Mesenchymal stem cell (in vitro differentiated cells and primary cell): ENCODE results near the gene CAPN11.

Experiments
- DNase-seq: peaks from one replicate; pipeline ENCODE4 v3.0.0-alpha.2; 2013
- H2AFZ ChIP-seq: one replicate; pipeline ENCODE4 v1.6.1; 2013; ENCODE audit warnings: low read depth, mild to moderate bottlenecking, control low read depth, inconsistent platforms, low read length, moderate library complexity
- H2AK5ac ChIP-seq: 2 replicates; pipeline ENCODE4 v1.6.1; 2013; ENCODE audit warnings: low read length, moderate library complexity, mild to moderate bottlenecking, inconsistent platforms; ENCODE audit not compliant: severe bottlenecking
- H2BK120ac ChIP-seq: one replicate; pipeline ENCODE4 v1.6.1; 2013; ENCODE audit warnings: low read depth, mild to moderate bottlenecking, inconsistent platforms, low read length, moderate library complexity
- H2BK12ac ChIP-seq, 2 experiments: one replicate each; pipeline ENCODE4 v1.6.1; 2013; ENCODE audit warnings: inconsistent platforms in 2 of 2, low read length in 2 of 2, mild to moderate bottlenecking in 2 of 2, moderate library complexity in 2 of 2, control low read depth in 1 of 2
- H2BK15ac ChIP-seq: one replicate; pipeline ENCODE4 v1.6.1; 2013; ENCODE audit warnings: mild to moderate bottlenecking, low read depth, inconsistent platforms; ENCODE audit not compliant: poor library complexity, severe bottlenecking
- H2BK5ac ChIP-seq: 2 replicates; pipeline ENCODE4 v1.6.1; 2013; ENCODE audit warnings: low read depth, mild to moderate bottlenecking, low read length, control low read depth, inconsistent platforms; ENCODE audit not compliant: poor library complexity, severe bottlenecking
- H3K14ac ChIP-seq, 2 experiments: one replicate each; pipeline ENCODE4 v1.6.1; 2013; ENCODE audit warnings: inconsistent platforms in 2 of 2, low read length in 2 of 2, control low read depth in 1 of 2, mild to moderate bottlenecking in 1 of 2, moderate library complexity in 1 of 2
- H3K18ac ChIP-seq, 2 experiments: one replicate each; pipeline ENCODE4 v1.6.1; 2013; ENCODE audit warnings: inconsistent platforms in 2 of 2, low read length in 2 of 2, control low read depth in 1 of 2, low read depth in 1 of 2, mild to moderate bottlenecking in 1 of 2
- H3K23ac ChIP-seq, 2 experiments: one replicate each; pipeline ENCODE4 v1.6.1; 2013; ENCODE audit warnings: inconsistent platforms in 2 of 2, low read length in 2 of 2, mild to moderate bottlenecking in 2 of 2, moderate library complexity in 2 of 2, control low read depth in 1 of 2
- H3K27ac ChIP-seq: 2 replicates; pipeline ENCODE4 v1.5.1; 2013; ENCODE audit warnings: mild to moderate bottlenecking, moderate library complexity, low read length, control low read depth, inconsistent platforms; ENCODE audit not compliant: poor library complexity, severe bottlenecking
- H3K27me3 ChIP-seq, 2 experiments: 2 replicates each; pipeline versions ENCODE4 v1.6.1 to v1.7.0; 2013; ENCODE audit warnings: low read length in 2 of 2, mild to moderate bottlenecking in 2 of 2, moderate library complexity in 2 of 2, control low read depth in 1 of 2, inconsistent platforms in 1 of 2; ENCODE audit not compliant: control insufficient read depth in 1 of 2, insufficient read depth in 1 of 2
- H3K36me3 ChIP-seq, 2 experiments: 2 replicates each; pipeline versions ENCODE4 v1.6.1 to v1.7.0; 2013; ENCODE audit warnings: low read length in 2 of 2, control low read depth in 1 of 2, inconsistent platforms in 1 of 2, low read depth in 1 of 2, mild to moderate bottlenecking in 1 of 2; ENCODE audit not compliant: insufficient read depth in 2 of 2, control insufficient read depth in 1 of 2
- H3K4ac ChIP-seq, 2 experiments: one replicate each; pipeline ENCODE4 v1.6.1; 2013; ENCODE audit warnings: inconsistent platforms in 2 of 2, low read length in 2 of 2, mild to moderate bottlenecking in 2 of 2, moderate library complexity in 2 of 2, control low read depth in 1 of 2, low read depth in 1 of 2
- H3K4me1 ChIP-seq: 2 replicates; pipeline ENCODE4 v1.6.1; 2013; ENCODE audit warnings: low read depth, low read length, control low read depth; ENCODE audit not compliant: control insufficient read depth, insufficient read depth
- H3K4me2 ChIP-seq: 2 replicates; pipeline ENCODE4 v1.6.1; 2013; ENCODE audit warnings: low read length, mild to moderate bottlenecking, inconsistent platforms; ENCODE audit not compliant: poor library complexity, severe bottlenecking
- H3K4me3 ChIP-seq, 2 experiments: 2 replicates each; pipeline versions ENCODE4 v1.5.1 to v1.7.0; 2013; ENCODE audit warnings: low read length in 2 of 2, mild to moderate bottlenecking in 2 of 2, control low read depth in 1 of 2, low read depth in 1 of 2; ENCODE audit not compliant: insufficient read depth in 1 of 2
- H3K79me1 ChIP-seq: replicated peaks from 2 replicates; pipeline ENCODE4 v1.6.1; 2013; ENCODE audit warnings: mild to moderate bottlenecking, control low read depth, low read length, inconsistent platforms; ENCODE audit not compliant: poor library complexity, severe bottlenecking
- H3K9ac ChIP-seq: 2 replicates; pipeline ENCODE4 v1.7.0; 2013; ENCODE audit warnings: mild to moderate bottlenecking, low read length, moderate library complexity
- H3K9me3 ChIP-seq: 2 replicates; pipeline ENCODE4 v1.7.0; 2013; ENCODE audit warnings: mild to moderate bottlenecking, low read length; ENCODE audit not compliant: control insufficient read depth
- H4K8ac ChIP-seq: one replicate; pipeline ENCODE4 v1.6.1; 2013; ENCODE audit warnings: inconsistent platforms, mild to moderate bottlenecking, low read length, moderate library complexity
- H4K91ac ChIP-seq: one replicate; pipeline ENCODE4 v1.6.1; 2013; ENCODE audit warnings: mild to moderate bottlenecking, low read length, inconsistent platforms
- WGBS: methylation state at CpG from one replicate; pipeline ENCODE4 v1.1.7; 2013; ENCODE audit warnings: mixed read lengths; 5-methylcytosine and 5-hydroxymethylcytosine counted together

CAPN11 gene

DNA sequence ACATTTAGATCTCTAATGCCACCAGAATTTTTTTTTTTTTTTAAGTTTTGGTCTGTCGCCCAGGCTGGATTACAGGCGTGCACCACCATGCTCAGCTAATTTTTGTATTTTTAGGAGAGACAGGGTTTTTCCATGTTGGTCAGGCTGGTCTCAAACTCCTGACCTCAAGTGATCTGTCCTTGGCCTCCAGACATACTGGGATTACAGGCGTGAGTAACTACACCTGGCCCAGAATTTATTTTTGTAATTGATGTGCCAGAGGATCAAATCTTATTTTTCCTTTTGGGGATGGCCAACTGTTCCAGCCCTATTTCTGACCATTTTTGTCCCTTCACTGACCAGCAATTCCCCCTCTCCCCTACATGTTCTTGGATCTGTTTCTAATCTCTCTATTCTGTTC, 40.1 kb downstream of the CAPN11 start:
- Histone ChIP-seq H4K8ac (no peak overlapping the region), H3K9ac (no peak overlapping the region), H3K4ac (no peak overlapping the region), H3K9me3 (no peaks in the 10 kb centered on the region), H3K36me3 (no peaks in the 10 kb centered on the region), H2BK15ac (no peak overlapping the region), H2BK12ac (no peak overlapping the region), H2AFZ (no peak overlapping the region), H4K91ac (no peak overlapping the region), H3K14ac (no peak overlapping the region), H3K4me2 (no peak overlapping the region), H2AK5ac (no peak overlapping the region), H3K4me1 (peaks cover 12% of the 10 kb centered on the region), H3K4me3 (no peak overlapping the region), H3K27me3 (peaks cover 0 to 4% of the 10 kb centered on the region in 2 experiments), H3K18ac (no peak overlapping the region), H2BK120ac (no peak overlapping the region), H3K79me1 (no peaks in the 10 kb centered on the region), H3K27ac (no peak overlapping the region), H2BK5ac (no peak overlapping the region), H3K23ac (no peak overlapping the region)
- DNase-seq: no peak
- WGBS: 100% methylated on average over 2 of the region's 3 CpGs

DNA sequence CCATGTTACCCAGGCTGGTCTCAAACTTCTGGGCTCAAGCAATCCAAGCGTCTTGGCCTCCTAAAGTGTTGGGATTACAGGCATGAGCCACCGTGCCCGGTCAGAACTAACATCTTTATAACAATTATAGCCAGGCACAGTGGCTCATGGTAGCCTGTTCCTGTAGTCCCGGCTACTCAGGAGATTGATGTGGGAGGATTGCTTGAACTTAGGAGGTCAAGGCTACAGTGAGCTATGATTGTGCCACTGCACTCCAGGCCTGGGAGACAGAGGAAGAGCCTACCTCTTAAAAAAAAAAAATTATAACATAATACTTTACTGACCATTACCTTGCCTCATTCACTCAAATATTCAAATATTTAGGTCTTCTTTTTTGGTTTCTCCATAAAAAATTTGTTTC, 41.3 kb downstream of the CAPN11 start:
- Histone ChIP-seq H4K91ac (no peak overlapping the region), H2BK15ac (no peak overlapping the region), H3K36me3 (no peaks in the 10 kb centered on the region), H3K27me3 (no peaks in the 10 kb centered on the region), H3K18ac (no peak overlapping the region), H2BK12ac (no peak overlapping the region), H2BK120ac (no peak overlapping the region), H2AFZ (no peak overlapping the region), H3K9ac (no peak overlapping the region), H3K4ac (no peak overlapping the region), H3K23ac (no peak overlapping the region), H3K4me3 (no peak overlapping the region), H3K4me2 (no peak overlapping the region), H3K4me1 (peaks cover 12% of the 10 kb centered on the region), H3K79me1 (no peaks in the 10 kb centered on the region), H3K9me3 (no peaks in the 10 kb centered on the region), H3K27ac (no peak overlapping the region), H4K8ac (no peak overlapping the region), H2BK5ac (no peak overlapping the region), H2AK5ac (no peak overlapping the region), H3K14ac (no peak overlapping the region)
- DNase-seq: no peak
- 92% methylated on average over 4 of the region's 4 CpGs for WGBS

DNA sequence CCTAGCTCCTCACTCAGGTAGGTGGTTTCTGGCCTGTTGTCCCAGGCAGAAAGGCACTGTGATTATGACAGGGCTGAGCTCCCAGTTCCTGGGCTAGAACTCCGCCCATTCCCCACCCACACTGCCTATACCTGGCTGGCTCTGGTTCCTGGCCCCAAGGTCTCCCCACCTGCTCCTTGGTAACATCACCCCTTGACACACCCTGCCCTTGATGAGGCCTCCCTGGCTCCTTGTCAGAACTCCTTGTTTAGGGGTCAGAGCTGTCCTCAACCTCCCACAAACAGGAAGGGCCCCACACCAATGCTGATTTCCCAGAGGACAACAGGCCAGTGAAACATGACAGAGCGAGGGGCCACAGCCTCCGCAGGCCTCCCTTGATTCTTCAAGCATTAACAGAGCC, 42.6 kb downstream of the CAPN11 start:
- no peak for DNase-seq
- Histone ChIP-seq H3K27ac (no peak overlapping the region), H3K23ac (no peak overlapping the region), H3K27me3 (no peaks in the 10 kb centered on the region), H3K4me3 (no peak overlapping the region), H3K4ac (no peak overlapping the region), H3K18ac (no peak overlapping the region), H2AFZ (no peak overlapping the region), H2BK12ac (no peak overlapping the region), H3K4me2 (no peak overlapping the region), H2AK5ac (no peak overlapping the region), H3K79me1 (no peaks in the 10 kb centered on the region), H3K4me1 (peaks cover 12% of the 10 kb centered on the region), H3K9me3 (no peaks in the 10 kb centered on the region), H4K8ac (no peak overlapping the region), H3K14ac (no peak overlapping the region), H2BK5ac (no peak overlapping the region), H3K9ac (no peak overlapping the region), H3K36me3 (no peaks in the 10 kb centered on the region), H2BK120ac (no peak overlapping the region), H2BK15ac (no peak overlapping the region), H4K91ac (no peak overlapping the region)
- 69% methylated on average over 3 of the region's 3 CpGs for WGBS

DNA sequence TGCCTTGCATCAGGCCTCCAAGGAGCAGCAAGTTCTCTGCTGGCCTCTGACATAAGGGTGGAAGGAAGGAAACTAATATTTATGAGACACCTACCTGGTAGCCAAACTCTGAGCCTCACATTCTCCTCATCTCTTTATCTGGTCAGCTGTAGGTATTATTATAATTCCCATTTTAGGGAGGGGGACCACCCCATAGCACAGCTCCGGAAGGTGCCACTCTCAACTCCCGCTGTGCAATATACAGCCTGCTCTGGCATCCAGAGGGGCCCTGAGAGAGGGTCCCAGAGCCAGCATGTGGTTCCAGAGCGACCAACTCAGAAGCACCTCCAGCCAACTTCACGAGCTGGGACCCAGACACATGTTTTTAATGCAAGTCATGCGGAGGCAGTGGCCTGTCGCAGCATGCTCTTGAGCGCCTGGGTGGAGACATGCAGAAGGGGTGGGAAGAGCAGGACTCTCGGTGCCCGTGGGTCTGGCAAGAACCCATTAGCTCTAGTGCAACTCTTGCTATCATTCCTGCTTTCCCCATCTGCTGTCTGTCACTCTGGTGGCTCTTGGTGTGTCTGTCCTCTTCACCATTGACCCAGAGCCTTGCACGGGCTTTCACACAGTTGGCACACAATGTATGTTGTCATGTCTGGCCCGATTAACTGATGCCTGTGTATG, 43.2 kb downstream of the CAPN11 start:
- no peak overlapping the region for H2BK12ac ChIP-seq
- 87% methylated on average over 11 of the region's 11 CpGs for WGBS
- no peak overlapping the region for H3K4me3 ChIP-seq
- H3K27ac ChIP-seq: no peak overlapping the region
- no peaks in the 10 kb centered on the region for H3K79me1 ChIP-seq
- no peak overlapping the region for H2AFZ ChIP-seq
- no peak overlapping the region for H4K8ac ChIP-seq
- H3K4me2 ChIP-seq: no peak overlapping the region
- no peak overlapping the region for H3K4ac ChIP-seq
- H4K91ac ChIP-seq: no peak overlapping the region
- H3K36me3 ChIP-seq: no peaks in the 10 kb centered on the region
- no peak overlapping the region for H2AK5ac ChIP-seq
- H2BK15ac ChIP-seq: no peak overlapping the region
- H3K23ac ChIP-seq: no peak overlapping the region
- H2BK5ac ChIP-seq: no peak overlapping the region
- H3K14ac ChIP-seq: no peak overlapping the region
- no peak overlapping the region for H2BK120ac ChIP-seq
- no peak overlapping the region for H3K9ac ChIP-seq
- no peak for DNase-seq
- H3K4me1 ChIP-seq: peaks cover 12% of the 10 kb centered on the region
- no peaks in the 10 kb centered on the region for H3K9me3 ChIP-seq
- H3K27me3 ChIP-seq: no peaks in the 10 kb centered on the region
- no peak overlapping the region for H3K18ac ChIP-seq
